Hematopoietic multipotent progenitor cell treated with erythropoietin and hydrocortisone succinate and interleukin-3 and kit ligand, for 17 days (in vitro differentiated cells): ENCODE data around the gene KRT20.
"Not testable (repeated sequence)": the region's sequence is repeated elsewhere in the genome, so short reads cannot be mapped to it uniquely, and the experiment has no call there.

Experiments
- DNase-seq: peaks from one replicate; pipeline ENCODE4 v3.0.0-alpha.2; 2015; ENCODE audit warnings: low spot score

KRT20 gene

GRCh38 chr17:40884708-40885512 is at the start of gene KRT20:
Gene KRT20, minus strand, starts transcription at chr17:40885242. Its CDS starts 57 bp downstream, at chr17:40885185.
- no peak for DNase-seq

- no peak for DNase-seq
Measured at GRCh38 chr17:40932608-40933007, 47.6 kb upstream of the KRT20 start.

- DNase-seq: no peak
Measured at GRCh38 chr17:40931311-40931710, 46.3 kb upstream of the KRT20 start.

GRCh38 chr17:40926341-40926740 is 41.3 kb upstream of the KRT20 start:
- no peak for DNase-seq

GRCh38 chr17:40922239-40922638 is 37.2 kb upstream of the KRT20 start:
- DNase-seq: no peak

GRCh38 chr17:40921026-40921425 is 36.0 kb upstream of the KRT20 start:
- no peak for DNase-seq

- not testable (repeated sequence) for DNase-seq
Measured at GRCh38 chr17:40917116-40917515, 32.1 kb upstream of the KRT20 start.

GRCh38 chr17:40916366-40916765 is 31.3 kb upstream of the KRT20 start:
- DNase-seq: no peak

GRCh38 chr17:40915721-40916256 is 30.7 kb upstream of the KRT20 start:
- no peak for DNase-seq

GRCh38 chr17:40915199-40915661 is 30.2 kb upstream of the KRT20 start:
- DNase-seq: no peak

GRCh38 chr17:40914075-40914855 is 29.2 kb upstream of the KRT20 start:
- DNase-seq: no peak

- no peak for DNase-seq
Measured at GRCh38 chr17:40912486-40913210, 27.6 kb upstream of the KRT20 start.

GRCh38 chr17:40910441-40910841 is 25.4 kb upstream of the KRT20 start:
- DNase-seq: no peak

- no peak for DNase-seq
Measured at GRCh38 chr17:40909755-40910154, 24.7 kb upstream of the KRT20 start.

- DNase-seq: peak; percentile 41
Measured at GRCh38 chr17:40909351-40909750, 24.3 kb upstream of the KRT20 start.

GRCh38 chr17:40906613-40907012 is 21.6 kb upstream of the KRT20 start:
- DNase-seq: no peak

GRCh38 chr17:40905370-40905769 is 20.3 kb upstream of the KRT20 start:
- no peak for DNase-seq

GRCh38 chr17:40903129-40903847 is 18.2 kb upstream of the KRT20 start:
- DNase-seq: no peak

GRCh38 chr17:40902498-40902897 is 17.5 kb upstream of the KRT20 start:
- DNase-seq: no peak

- DNase-seq: no peak
Measured at GRCh38 chr17:40901981-40902474, 17.0 kb upstream of the KRT20 start.

GRCh38 chr17:40900809-40901356 is 15.8 kb upstream of the KRT20 start:
- DNase-seq: no peak
